GM18520 (cell line): ENCODE results near the gene EGFL7.

Experiments
- ATAC-seq: cut with Tn5 transposase; IDR thresholded peaks from one replicate; pipeline ENCODE4 v1.9.1; 2021; ENCODE audit not compliant: unreplicated experiment

EGFL7 gene

GRCh38 chr9:136714096-136714892, 51.6 kb downstream of the EGFL7 start:
- no peak for ATAC-seq

DNA sequence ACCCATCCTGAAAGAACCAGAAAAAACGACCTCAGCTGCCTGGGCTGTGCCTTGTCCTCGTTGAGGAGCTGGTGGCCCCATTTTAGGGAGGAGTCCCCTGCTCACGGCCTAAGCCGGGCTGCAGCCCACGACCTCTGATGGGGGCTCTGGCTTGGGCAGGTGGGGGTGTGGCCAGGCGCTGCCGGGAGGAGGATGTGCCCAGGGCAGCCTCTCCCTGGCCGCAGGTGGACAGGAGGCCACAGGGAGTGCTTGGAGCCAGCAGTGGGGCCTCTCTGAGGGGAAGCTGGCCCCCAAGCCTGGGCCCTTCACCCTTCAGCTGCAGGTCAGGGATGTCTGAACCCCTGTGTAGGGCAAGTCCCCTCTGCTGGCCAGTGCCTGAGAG, 52.2 kb downstream of the EGFL7 start:
- no peak for ATAC-seq

DNA sequence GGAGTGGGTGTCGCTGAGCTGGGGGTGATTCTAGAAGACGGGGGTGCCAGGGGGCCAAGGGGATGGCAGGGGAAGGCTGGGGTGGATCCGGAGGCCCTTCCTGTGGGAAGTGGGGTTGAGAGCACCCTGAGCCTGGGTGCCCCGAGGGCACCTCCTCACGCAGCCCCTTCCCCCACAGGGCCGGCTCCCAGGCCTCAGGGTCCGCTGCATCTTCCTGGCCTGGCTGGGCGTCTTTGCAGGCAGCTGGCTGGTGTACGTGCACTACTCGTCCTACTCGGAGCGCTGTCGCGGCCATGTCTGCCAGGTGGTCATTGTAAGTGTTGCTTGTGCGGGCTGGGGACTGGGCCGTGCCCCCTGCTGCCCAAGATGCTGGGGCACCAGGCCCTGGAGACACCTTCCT, 54.7 kb downstream of the EGFL7 start:
- no peak for ATAC-seq

DNA sequence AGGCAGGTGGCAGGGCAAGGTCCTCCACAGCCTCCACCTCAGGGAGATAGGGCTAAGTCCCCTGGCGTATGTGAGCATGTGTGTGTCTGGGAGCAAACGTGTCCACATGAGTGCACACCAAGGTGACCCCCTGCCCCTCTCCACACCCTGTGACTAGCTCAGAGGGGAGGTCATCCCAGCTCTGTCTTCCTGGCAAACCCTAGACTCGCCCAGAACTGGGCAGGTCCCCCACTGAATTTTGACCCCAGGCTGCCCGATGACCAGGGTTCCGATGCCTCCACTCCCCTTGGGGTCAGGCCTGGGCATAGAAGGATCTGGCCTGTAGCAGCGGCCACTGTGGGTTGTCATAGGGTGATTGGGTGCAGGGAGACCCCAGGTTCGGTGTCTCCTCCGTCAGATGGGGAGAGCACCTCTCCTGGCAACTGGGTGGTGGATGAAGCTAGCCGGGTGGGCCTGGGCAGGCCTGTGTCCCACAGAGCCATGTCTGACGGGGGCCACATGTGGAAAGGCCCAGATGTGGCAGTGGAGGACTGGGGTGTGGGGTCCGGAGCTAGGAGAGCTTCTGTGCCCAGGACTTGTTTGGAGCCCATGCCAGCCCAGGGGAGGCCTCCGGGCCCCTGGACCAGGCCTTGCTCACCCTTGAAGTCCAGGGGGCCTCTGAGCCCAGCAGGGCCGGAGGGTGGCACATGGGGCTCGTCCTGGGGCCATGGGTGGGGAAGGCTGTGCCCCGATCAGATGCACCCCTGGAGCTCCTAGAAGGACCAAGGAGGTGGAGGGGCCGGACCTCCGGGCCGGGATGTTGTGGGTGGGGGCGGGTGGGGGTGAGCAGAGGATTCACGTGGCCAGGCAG, 55.9 kb downstream of the EGFL7 start:
- no peak for ATAC-seq

GRCh38 chr9:136719195-136719880, 56.6 kb downstream of the EGFL7 start:
- ATAC-seq = no peak

DNA sequence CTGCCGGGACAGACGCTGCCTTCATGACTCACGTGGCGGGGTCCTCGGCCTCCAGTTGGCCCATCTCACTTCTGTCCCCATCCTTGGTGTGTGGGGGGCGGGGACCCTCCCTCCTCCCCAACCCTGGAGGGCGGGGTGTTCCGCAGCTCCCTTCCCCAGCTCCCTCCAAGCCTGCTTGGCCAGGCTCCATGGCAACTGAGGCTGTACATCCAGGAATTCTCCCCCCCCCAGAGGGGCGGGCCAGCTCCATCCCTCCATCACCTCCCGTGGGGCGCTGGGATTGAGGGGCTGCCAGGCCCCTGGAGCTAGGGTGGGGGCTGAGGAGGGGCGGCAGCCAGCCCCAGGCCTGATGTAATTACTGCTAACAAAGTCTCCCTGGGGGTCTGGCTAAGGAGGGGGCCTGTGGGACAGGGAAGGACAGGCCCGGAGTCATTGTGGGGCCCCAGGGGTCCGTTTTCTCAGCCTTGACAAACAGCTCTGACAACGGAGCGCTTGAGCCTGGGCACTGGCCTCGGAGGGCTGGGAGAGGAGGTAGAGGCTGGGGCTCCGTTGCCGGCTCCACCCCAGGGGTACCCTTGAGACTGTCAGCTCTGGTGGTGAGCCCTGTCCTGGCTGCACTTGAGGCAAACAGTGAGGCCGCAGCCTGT, 57.7 kb downstream of the EGFL7 start:
- no peak for ATAC-seq

GRCh38 chr9:136720898-136721338, 58.2 kb downstream of the EGFL7 start:
- no peak for ATAC-seq

GRCh38 chr9:136721339-136722092, 58.8 kb downstream of the EGFL7 start:
- no peak for ATAC-seq
